CD4-positive, CD25-positive, alpha-beta regulatory T cell (primary cell): ENCODE measurements around the gene LINC01488. TPM values are rescaled to one million over a fixed set of nuclear protein-coding genes. Genes with fewer than 3 reads are reported as not detected.

Source experiments
- ATAC-seq, 2 donors: fragments of 150-1000 bp; cut with Tn5 transposase; one replicate each; pipeline ENCODE4 v1.10.0; 2021; ENCODE audit warnings: low read depth in 2 of 2, moderate number of reproducible peaks in 2 of 2, moderate library complexity in 1 of 2
- DNase-seq, 3 donors: peaks; one replicate each; pipeline versions ENCODE4 v3.0.0 to v3.0.0-alpha.2; 2012 to 2022; ENCODE audit warnings: mixed read lengths in 1 of 3
- H3K27ac ChIP-seq: one replicate; pipeline ENCODE4 v1.7.0; 2013; ENCODE audit warnings: mild to moderate bottlenecking, low read length; ENCODE audit not compliant: insufficient read depth, poor library complexity, severe bottlenecking
- H3K27me3 ChIP-seq: one replicate; pipeline ENCODE4 v1.7.0; 2013; ENCODE audit warnings: low read length; ENCODE audit not compliant: control insufficient read depth, insufficient read depth
- H3K36me3 ChIP-seq: one replicate; pipeline ENCODE4 v1.7.0; 2013; ENCODE audit warnings: mild to moderate bottlenecking, low read length, moderate library complexity; ENCODE audit not compliant: control insufficient read depth, insufficient read depth
- H3K4me1 ChIP-seq: 2 replicates; pipeline ENCODE4 v1.7.0; 2013; ENCODE audit warnings: mild to moderate bottlenecking, low read length; ENCODE audit not compliant: insufficient read depth, control insufficient read depth, poor library complexity, severe bottlenecking
- H3K4me3 ChIP-seq: one replicate; pipeline ENCODE4 v1.7.0; 2013; ENCODE audit warnings: low read depth, mild to moderate bottlenecking, low read length, moderate library complexity
- H3K9me3 ChIP-seq, 2 experiments: 1 replicate in 1 of 2; 2 replicates in 1 of 2; pipeline ENCODE4 v1.7.0; 2013; ENCODE audit warnings: low read length in 2 of 2, mild to moderate bottlenecking in 1 of 2, moderate library complexity in 1 of 2; ENCODE audit not compliant: control insufficient read depth in 2 of 2
- H3K27ac Mint-ChIP-seq, 3 donors: one replicate each; pipeline ENCODE4 v1.8.0; 2020 to 2022; ENCODE audit warnings: mild to moderate bottlenecking in 3 of 3, mixed read lengths in 3 of 3, moderate library complexity in 2 of 3
- H3K27me3 Mint-ChIP-seq: one replicate; pipeline ENCODE4 v1.8.0; 2022; ENCODE audit warnings: mild to moderate bottlenecking, mixed read lengths
- H3K36me3 Mint-ChIP-seq: one replicate; pipeline ENCODE4 v1.8.0; 2020; ENCODE audit warnings: mixed read lengths
- H3K4me1 Mint-ChIP-seq, 4 donors: one replicate each; pipeline ENCODE4 v1.8.0; 2020 to 2022; ENCODE audit warnings: mixed read lengths in 4 of 4, mild to moderate bottlenecking in 1 of 4
- H3K4me3 Mint-ChIP-seq, 4 donors: one replicate each; pipeline ENCODE4 v1.8.0; 2020 to 2022; ENCODE audit warnings: mild to moderate bottlenecking in 4 of 4, mixed read lengths in 4 of 4, moderate library complexity in 3 of 4
- H3K9me3 Mint-ChIP-seq, 7 donors: one replicate each; pipeline ENCODE4 v1.8.0; 2020 to 2022; ENCODE audit warnings: mixed read lengths in 7 of 7, mild to moderate bottlenecking in 3 of 7, moderate library complexity in 2 of 7
- polyA plus RNA-seq, 4 donors: library from polyadenylated mRNA; unstranded; fragments of 300-500 nt; fragmentation: Illumina TruSeq; gene quantifications; one replicate each; pipeline ENCODE4 v1.2.3, GENCODE V29; 2021
- total RNA-seq: library from RNA; stranded (reverse); gene quantifications from one replicate; pipeline ENCODE4 v1.2.3, GENCODE V29; 2022

The LINC01488 gene
- total and polyA plus RNA-seq, 5 donors from 2014 or later, result not detected

DNA sequence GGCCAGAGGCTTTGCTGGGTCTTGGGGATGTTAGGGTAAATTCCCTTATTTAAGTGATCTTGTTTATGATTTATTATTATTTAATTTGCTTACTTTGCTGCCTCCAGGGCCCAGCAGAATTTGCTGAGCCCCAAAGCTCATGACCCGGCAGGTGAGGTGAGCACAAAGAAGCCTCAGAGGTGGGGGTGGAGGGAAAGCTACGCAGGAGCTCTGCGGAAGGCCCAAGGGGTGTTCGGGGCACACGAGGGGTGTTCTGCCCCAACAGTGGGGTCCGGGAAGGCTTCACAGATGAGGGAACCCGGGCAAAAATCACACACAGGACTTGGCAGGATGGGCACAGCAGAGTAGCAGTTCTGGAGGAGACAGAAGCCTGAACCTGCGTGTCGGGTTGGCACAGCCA is 6.7 kb upstream of the LINC01488 start:
- DNase-seq (no peak), ATAC-seq (no peak)
- no peak overlapping the region for H3K4me3 Mint-ChIP-seq
- Histone ChIP-seq H3K4me3 (no peak overlapping the region), H3K27ac (no peak overlapping the region), H3K27me3 (no peaks in the 10 kb centered on the region), H3K36me3 (no peaks in the 10 kb centered on the region), H3K9me3 (no peaks in the 10 kb centered on the region), H3K4me1 (no peaks in the 10 kb centered on the region)
- H3K9me3 Mint-ChIP-seq, result peaks cover 0 to 4% (median 0%) of the 10 kb centered on the region in 7 donors
- no peak overlapping the region for H3K27ac Mint-ChIP-seq
- no peaks in the 10 kb centered on the region for H3K27me3 Mint-ChIP-seq
- no peaks in the 10 kb centered on the region for H3K36me3 Mint-ChIP-seq
- no peaks in the 10 kb centered on the region for H3K4me1 Mint-ChIP-seq

- no peaks in the 10 kb centered on the region for H3K36me3 ChIP-seq
- H3K27ac Mint-ChIP-seq, result no peak overlapping the region
- DNase-seq (no peak), ATAC-seq (no peak)
- H3K27me3 Mint-ChIP-seq, result no peaks in the 10 kb centered on the region
- no peak overlapping the region for H3K27ac ChIP-seq
- H3K9me3 ChIP-seq, result no peaks in the 10 kb centered on the region
- H3K4me1 Mint-ChIP-seq, result no peaks in the 10 kb centered on the region
- no peaks in the 10 kb centered on the region for H3K4me1 ChIP-seq
- H3K9me3 Mint-ChIP-seq, result peaks cover 0 to 4% (median 0%) of the 10 kb centered on the region in 7 donors
- H3K4me3 Mint-ChIP-seq, result no peak overlapping the region
- no peak overlapping the region for H3K4me3 ChIP-seq
- no peaks in the 10 kb centered on the region for H3K27me3 ChIP-seq
- no peaks in the 10 kb centered on the region for H3K36me3 Mint-ChIP-seq
Measured at GRCh38 chr11:69475141-69475865, 6.2 kb upstream of the LINC01488 start.

- no peaks in the 10 kb centered on the region for H3K27me3 Mint-ChIP-seq
- H3K36me3 ChIP-seq, result no peaks in the 10 kb centered on the region
Measured at GRCh38 chr11:69475866-69476471, 5.5 kb upstream of the LINC01488 start.

DNA sequence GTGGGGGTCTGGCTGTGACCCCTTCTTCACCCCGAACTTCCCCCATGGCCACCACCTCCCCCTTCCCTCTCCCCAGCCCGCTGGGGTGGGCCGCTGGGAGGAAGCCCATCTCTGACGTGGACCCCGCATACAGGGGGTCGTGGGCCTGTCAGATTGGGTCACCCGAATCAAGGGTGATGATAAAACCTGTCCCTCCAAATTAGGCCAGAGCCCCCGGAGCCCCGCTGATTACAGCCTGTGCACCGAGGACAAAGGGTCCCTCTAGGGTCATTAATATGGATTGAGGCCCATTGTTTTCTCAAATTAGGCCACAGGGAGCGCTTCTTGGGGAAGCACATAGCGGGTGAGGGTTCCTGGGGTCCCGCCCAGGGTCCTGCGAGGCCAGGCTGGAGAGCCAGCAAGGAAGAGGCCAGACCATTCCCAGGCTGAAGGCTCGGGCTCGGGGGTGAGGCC is 4.9 kb upstream of the LINC01488 start:
- H3K9me3 Mint-ChIP-seq, result peaks cover 0 to 4% (median 0%) of the 10 kb centered on the region in 7 donors
- Histone ChIP-seq H3K27ac (no peak overlapping the region), H3K9me3 (no peaks in the 10 kb centered on the region), H3K36me3 (no peaks in the 10 kb centered on the region), H3K4me3 (no peak overlapping the region), H3K4me1 (no peaks in the 10 kb centered on the region), H3K27me3 (no peaks in the 10 kb centered on the region)
- no peaks in the 10 kb centered on the region for H3K27me3 Mint-ChIP-seq
- no peaks in the 10 kb centered on the region for H3K36me3 Mint-ChIP-seq
- H3K4me1 Mint-ChIP-seq, result no peaks in the 10 kb centered on the region
- ATAC-seq (no peak), DNase-seq (no peak)
- no peak overlapping the region for H3K4me3 Mint-ChIP-seq
- H3K27ac Mint-ChIP-seq, result no peak overlapping the region

More at GRCh38 chr11:69475866-69476471, 5.5 kb upstream of the LINC01488 start:
- ATAC-seq (no peak), DNase-seq (no peak)
- Histone ChIP-seq H3K9me3 (no peaks in the 10 kb centered on the region), H3K4me3 (no peak overlapping the region), H3K27ac (no peak overlapping the region), H3K27me3 (no peaks in the 10 kb centered on the region), H3K4me1 (no peaks in the 10 kb centered on the region)
- Mint-ChIP-seq H3K4me3 (no peak overlapping the region), H3K36me3 (no peaks in the 10 kb centered on the region), H3K27ac (no peak overlapping the region), H3K9me3 (peaks cover 0 to 4% (median 0%) of the 10 kb centered on the region in 7 donors), H3K4me1 (no peaks in the 10 kb centered on the region)

DNA sequence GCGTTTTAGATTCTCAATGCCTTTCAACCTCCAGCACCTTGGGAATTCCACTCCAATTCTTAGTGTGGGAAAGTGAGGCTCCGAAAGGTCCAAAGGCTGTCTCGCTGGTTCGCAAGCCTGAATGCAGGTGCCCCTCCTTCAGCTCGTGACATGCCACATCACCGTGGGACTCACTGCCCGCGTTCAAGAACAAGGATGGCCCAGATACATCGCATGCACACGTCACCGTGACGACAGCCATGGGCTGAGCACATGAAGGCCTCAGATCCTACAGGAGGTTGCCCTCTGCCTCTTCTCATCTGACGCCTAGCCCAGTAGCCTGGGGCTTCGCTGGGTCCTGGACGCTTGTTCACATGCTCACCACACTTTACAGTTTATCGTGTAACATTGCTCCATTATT is 4.4 kb upstream of the LINC01488 start:
- no peak for DNase-seq
- Mint-ChIP-seq H3K9me3 (peaks cover 0 to 4% (median 0%) of the 10 kb centered on the region in 7 donors), H3K27ac (no peak overlapping the region), H3K4me3 (no peak overlapping the region), H3K4me1 (no peaks in the 10 kb centered on the region), H3K27me3 (no peaks in the 10 kb centered on the region), H3K36me3 (no peaks in the 10 kb centered on the region)
- Histone ChIP-seq H3K4me1 (no peaks in the 10 kb centered on the region), H3K27me3 (no peaks in the 10 kb centered on the region), H3K36me3 (no peaks in the 10 kb centered on the region), H3K4me3 (no peak overlapping the region), H3K9me3 (no peaks in the 10 kb centered on the region), H3K27ac (no peak overlapping the region)
- ATAC-seq, result no peak

GRCh38 chr11:69479591-69480271 is 1.7 kb upstream of the LINC01488 start:
- no peak overlapping the region for H3K27ac ChIP-seq
- no peak overlapping the region for H3K4me3 ChIP-seq
- H3K36me3 Mint-ChIP-seq, result no peaks in the 10 kb centered on the region
- no peaks in the 10 kb centered on the region for H3K27me3 Mint-ChIP-seq
- no peaks in the 10 kb centered on the region for H3K36me3 ChIP-seq
- H3K27me3 ChIP-seq, result no peaks in the 10 kb centered on the region
- no peaks in the 10 kb centered on the region for H3K4me1 Mint-ChIP-seq
- peaks cover 0 to 1% (median 0%) of the 10 kb centered on the region in 7 donors for H3K9me3 Mint-ChIP-seq
- H3K27ac Mint-ChIP-seq, result no peak overlapping the region
- no peak overlapping the region for H3K4me3 Mint-ChIP-seq
- no peaks in the 10 kb centered on the region for H3K4me1 ChIP-seq
- no peak for DNase-seq
- H3K9me3 ChIP-seq, result no peaks in the 10 kb centered on the region
- ATAC-seq, result no peak

DNA sequence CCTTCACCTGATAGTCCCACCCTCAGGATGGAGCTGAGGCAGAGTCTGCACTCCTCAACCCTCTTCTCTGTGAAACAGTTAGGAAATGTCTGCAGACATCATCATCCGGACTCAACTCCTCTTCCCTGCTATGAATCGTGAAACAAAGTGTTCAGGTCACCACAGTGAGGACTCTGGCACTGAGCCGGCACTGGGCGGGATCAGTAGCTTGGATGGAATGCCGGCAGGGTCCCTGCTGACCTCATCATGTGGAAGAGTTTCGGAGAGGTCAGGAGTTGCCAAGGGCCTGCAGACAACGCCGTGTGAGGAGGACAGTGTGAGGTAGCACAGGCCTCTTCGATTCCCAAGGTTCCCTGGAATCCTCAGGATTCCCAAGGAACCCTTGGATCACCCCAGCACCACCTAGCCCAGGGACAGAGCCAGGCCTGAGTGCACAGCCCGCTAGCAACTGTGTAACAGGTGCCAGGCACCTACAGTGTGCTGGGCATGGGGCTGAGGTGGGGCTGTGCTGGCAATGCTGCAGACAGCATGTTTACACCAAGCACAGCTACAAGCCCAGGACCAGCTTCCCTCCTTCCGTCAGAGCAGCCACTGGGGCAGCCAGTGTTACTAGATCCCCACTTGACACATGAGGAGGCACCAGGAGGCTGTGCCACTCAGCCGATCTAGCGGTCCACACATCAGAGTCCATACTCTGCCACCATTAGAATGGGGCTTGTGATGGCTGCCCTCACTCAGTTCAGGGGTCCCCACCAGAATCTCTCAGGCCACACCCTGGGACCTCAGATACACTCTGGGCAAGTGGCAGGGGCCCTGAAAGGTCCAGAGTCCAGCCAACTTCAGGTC is 693 bp upstream of the LINC01488 start:
- Mint-ChIP-seq H3K4me3 (no peak overlapping the region), H3K9me3 (no peaks in the 10 kb centered on the region), H3K36me3 (no peaks in the 10 kb centered on the region), H3K4me1 (no peaks in the 10 kb centered on the region), H3K27me3 (no peaks in the 10 kb centered on the region), H3K27ac (no peak overlapping the region)
- Histone ChIP-seq H3K4me3 (no peak overlapping the region), H3K4me1 (no peaks in the 10 kb centered on the region), H3K36me3 (no peaks in the 10 kb centered on the region), H3K27me3 (no peaks in the 10 kb centered on the region), H3K9me3 (no peaks in the 10 kb centered on the region), H3K27ac (no peak overlapping the region)
- DNase-seq, result no peak
- no peak for ATAC-seq
